Testis (tissue), 2 donors: ENCODE data around the gene NRXN3.

Experiments
- POLR2A ChIP-seq: fragments of 450-650 bp; IDR thresholded peaks from one replicate; pipeline ENCODE4 v1.6.1; 2017; ENCODE audit warnings: antibody characterized with exemption, mild to moderate bottlenecking, moderate library complexity
- TF ChIP-seq, protein P1 (sequence below), 3 experiments: fragments of 450-650 bp in 2 of 3; fragments of 200-600 bp in 1 of 3; sonication (generic) in 1 of 3; IDR thresholded peaks; one replicate each; pipeline ENCODE4 v1.5.1; 2016 to 2019; ENCODE audit warnings: antibody characterized with exemption in 3 of 3, mild to moderate bottlenecking in 2 of 3, moderate library complexity in 1 of 3

GRCh38 chr14:78758333-78758732 is 588.2 kb downstream of the NRXN3 start:
- TF ChIP-seq, protein P1, sequence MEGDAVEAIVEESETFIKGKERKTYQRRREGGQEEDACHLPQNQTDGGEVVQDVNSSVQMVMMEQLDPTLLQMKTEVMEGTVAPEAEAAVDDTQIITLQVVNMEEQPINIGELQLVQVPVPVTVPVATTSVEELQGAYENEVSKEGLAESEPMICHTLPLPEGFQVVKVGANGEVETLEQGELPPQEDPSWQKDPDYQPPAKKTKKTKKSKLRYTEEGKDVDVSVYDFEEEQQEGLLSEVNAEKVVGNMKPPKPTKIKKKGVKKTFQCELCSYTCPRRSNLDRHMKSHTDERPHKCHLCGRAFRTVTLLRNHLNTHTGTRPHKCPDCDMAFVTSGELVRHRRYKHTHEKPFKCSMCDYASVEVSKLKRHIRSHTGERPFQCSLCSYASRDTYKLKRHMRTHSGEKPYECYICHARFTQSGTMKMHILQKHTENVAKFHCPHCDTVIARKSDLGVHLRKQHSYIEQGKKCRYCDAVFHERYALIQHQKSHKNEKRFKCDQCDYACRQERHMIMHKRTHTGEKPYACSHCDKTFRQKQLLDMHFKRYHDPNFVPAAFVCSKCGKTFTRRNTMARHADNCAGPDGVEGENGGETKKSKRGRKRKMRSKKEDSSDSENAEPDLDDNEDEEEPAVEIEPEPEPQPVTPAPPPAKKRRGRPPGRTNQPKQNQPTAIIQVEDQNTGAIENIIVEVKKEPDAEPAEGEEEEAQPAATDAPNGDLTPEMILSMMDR (IDR thresholded peaks at IDR 0.05): peak; percentile 37 to 66 (median 55)
- TF ChIP-seq POLR2A: no peak
